ENCODE measurements around the gene DCAF15. TPM values are rescaled to one million over a fixed set of nuclear protein-coding genes. Genes with fewer than 3 reads are reported as not detected.

The DCAF15 gene
- total RNA-seq, 4 donors from 2014 or later = 5.3 to 20.8 (median 14.5) TPM

DNA sequence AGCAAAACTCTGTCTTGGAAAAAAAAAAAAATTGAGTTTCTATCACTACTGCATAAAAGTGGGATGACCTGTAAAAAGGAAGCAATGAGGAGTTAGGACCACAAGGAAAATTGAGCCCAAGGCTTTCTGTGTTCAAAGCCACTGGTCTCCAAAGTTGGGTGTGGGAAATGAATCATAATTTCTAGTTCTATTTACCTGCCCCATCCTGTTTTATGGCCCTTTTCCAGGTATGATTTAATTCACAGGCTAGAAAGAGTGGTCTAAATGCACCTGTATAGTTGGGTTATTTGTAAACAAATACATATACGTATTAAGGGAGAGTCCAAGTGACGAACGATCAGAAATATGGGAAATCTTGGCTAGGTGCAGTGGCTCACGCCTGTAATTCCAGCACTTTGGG, 5.9 kb upstream of the DCAF15 start:
- TF ChIP-seq POLR2AphosphoS5 (IDR thresholded peaks at IDR 0.05) (no peak), POLR2A (IDR thresholded peaks at IDR 0.05) (no peak), CTCF (IDR thresholded peaks at IDR 0.05) (no peak), EP300 (IDR thresholded peaks at IDR 0.05) (no peak)
- Histone ChIP-seq H3K4me3 (no peak overlapping the region), H3K27ac (no peak overlapping the region), H3K36me3 (no peaks in the 10 kb centered on the region), H3K27me3 (no peaks in the 10 kb centered on the region), H3K4me1 (peaks cover 0 to 2% (median 0%) of the 10 kb centered on the region in 3 donors), H3K9me3 (no peaks in the 10 kb centered on the region)
- 85% methylated on average over 4 of the region's 4 CpGs for WGBS, 2 donors (ENCODE audit: low coverage in 1 of 2)
- ATAC-seq = no peak

DNA sequence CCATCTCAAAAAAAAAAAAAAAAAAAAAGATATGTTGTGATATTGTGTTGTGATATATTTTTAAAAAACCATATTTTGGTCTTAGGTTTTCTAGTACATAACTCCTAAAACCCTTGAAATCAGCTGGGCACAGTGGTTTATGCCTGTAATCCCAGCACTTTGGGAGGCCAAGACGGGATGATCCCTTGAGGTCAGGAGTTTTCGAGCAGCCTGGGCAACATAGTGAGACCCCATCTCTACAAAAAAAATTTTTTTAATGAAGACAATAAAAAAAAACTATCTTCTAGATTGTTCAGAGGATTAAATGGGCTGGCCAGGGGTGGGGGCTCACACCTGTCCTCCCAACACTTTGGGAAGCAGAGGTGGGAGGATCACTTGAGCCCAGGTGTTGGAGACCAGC, 1.3 kb upstream of the DCAF15 start:
- TF ChIP-seq POLR2AphosphoS5 (IDR thresholded peaks at IDR 0.05) (no peak), CTCF (IDR thresholded peaks at IDR 0.05) (no peak), POLR2A (IDR thresholded peaks at IDR 0.05) (no peak), EP300 (IDR thresholded peaks at IDR 0.05) (no peak)
- Histone ChIP-seq H3K27me3 (no peaks in the 10 kb centered on the region), H3K4me3 (no peak overlapping the region), H3K36me3 (peaks cover 0 to 21% of the 10 kb centered on the region in 2 donors), H3K9me3 (no peaks in the 10 kb centered on the region), H3K4me1 (peaks cover 0 to 27% (median 13%) of the 10 kb centered on the region in 3 donors), H3K27ac (no peak overlapping the region)
- ATAC-seq = no peak
- WGBS, 2 donors (ENCODE audit: low coverage in 1 of 2) = 82 to 84% methylated on average over 2 of the region's 2 CpGs

- Histone ChIP-seq H3K9me3 (no peaks in the 10 kb centered on the region), H3K4me3 (peak overlapping the region; percentile 19 to 95), H3K27me3 (no peaks in the 10 kb centered on the region), H3K27ac (peak overlapping the region in 3 of 4 donors; percentile 15 to 45 (median 22)), H3K36me3 (peaks cover 0 to 28% of the 10 kb centered on the region in 2 donors), H3K4me1 (peaks cover 0 to 27% (median 13%) of the 10 kb centered on the region in 3 donors)
- ATAC-seq = no peak
- 20 to 23% methylated on average over 10 to 12 of the region's 20 CpGs for whole genome bisulfite sequencing, 2 donors (ENCODE audit: low coverage in 1 of 2)
- no peak for TF ChIP-seq POLR2A (IDR thresholded peaks at IDR 0.05)
- no peak for TF ChIP-seq CTCF (IDR thresholded peaks at IDR 0.05)
- no peak for TF ChIP-seq EP300 (IDR thresholded peaks at IDR 0.05)
- no peak for TF ChIP-seq POLR2AphosphoS5 (IDR thresholded peaks at IDR 0.05)
Observed at GRCh38 chr19:13951799-13952153, 533 bp upstream of the DCAF15 start.

- peaks cover 0 to 41% of the 10 kb centered on the region in 2 donors for H3K36me3 ChIP-seq
- H3K27ac ChIP-seq = peak overlapping the region in 3 of 4 donors; percentile 84 to 92 (median 84)
- H3K4me3 ChIP-seq = peak overlapping the region; percentile 54 to 95
- 0% methylated on average over 1 to 6 of the region's 13 CpGs for WGBS, 2 donors (ENCODE audit: low coverage in 1 of 2)
- TF ChIP-seq EP300 (IDR thresholded peaks at IDR 0.05) (no peak), POLR2AphosphoS5 (IDR thresholded peaks at IDR 0.05) (no peak), CTCF (IDR thresholded peaks at IDR 0.05) (no peak), POLR2A (IDR thresholded peaks at IDR 0.05) (no peak)
- H3K4me1 ChIP-seq = peaks cover 0 to 27% (median 13%) of the 10 kb centered on the region in 3 donors
- no peak for ATAC-seq
- H3K9me3 ChIP-seq = no peaks in the 10 kb centered on the region
- no peaks in the 10 kb centered on the region for H3K27me3 ChIP-seq
Observed at GRCh38 chr19:13952931-13953531, 722 bp downstream of the DCAF15 start.

DNA sequence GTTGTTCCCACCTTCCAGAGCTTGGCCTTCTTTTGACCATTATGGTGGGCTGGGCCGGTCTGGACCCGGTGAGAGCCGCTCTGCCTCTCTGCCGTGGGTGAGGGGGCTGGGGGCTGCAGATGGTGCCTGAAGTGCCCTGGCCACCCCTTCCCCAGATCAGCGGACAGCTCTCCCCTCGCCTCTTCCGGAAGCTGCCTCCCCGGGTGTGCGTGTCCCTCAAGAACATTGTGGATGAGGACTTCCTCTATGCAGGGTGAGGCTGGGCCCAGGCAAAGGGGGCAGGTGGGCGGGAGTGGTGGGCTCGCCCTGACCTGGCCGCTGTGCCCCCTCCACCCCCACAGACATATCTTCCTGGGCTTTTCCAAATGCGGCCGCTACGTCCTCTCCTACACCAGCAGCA, 1.9 kb downstream of the DCAF15 start:
- WGBS, 2 donors (ENCODE audit: low coverage in 1 of 2) = 40 to 94% methylated on average over 1 to 5 of the region's 15 CpGs
- H3K36me3 ChIP-seq = peaks cover 0 to 52% of the 10 kb centered on the region in 2 donors
- TF ChIP-seq EP300 (IDR thresholded peaks at IDR 0.05) (no peak), CTCF (IDR thresholded peaks at IDR 0.05) (no peak), POLR2A (IDR thresholded peaks at IDR 0.05) (no peak), POLR2AphosphoS5 (IDR thresholded peaks at IDR 0.05) (no peak)

More for the DNA sequence above, 1.9 kb downstream of the DCAF15 start:
- Histone ChIP-seq H3K4me3 (no peak overlapping the region), H3K4me1 (peaks cover 0 to 27% (median 13%) of the 10 kb centered on the region in 3 donors), H3K9me3 (no peaks in the 10 kb centered on the region), H3K27ac (no peak overlapping the region), H3K27me3 (no peaks in the 10 kb centered on the region)
- ATAC-seq = no peak

All from gastroesophageal sphincter (tissue), 4 donors.